Measurements from ENCODE around the gene UCK2.
"Not testable (repeated sequence)": the region's sequence is repeated elsewhere in the genome, so short reads cannot be mapped to it uniquely, and the experiment has no call there.

The UCK2 gene

DNA sequence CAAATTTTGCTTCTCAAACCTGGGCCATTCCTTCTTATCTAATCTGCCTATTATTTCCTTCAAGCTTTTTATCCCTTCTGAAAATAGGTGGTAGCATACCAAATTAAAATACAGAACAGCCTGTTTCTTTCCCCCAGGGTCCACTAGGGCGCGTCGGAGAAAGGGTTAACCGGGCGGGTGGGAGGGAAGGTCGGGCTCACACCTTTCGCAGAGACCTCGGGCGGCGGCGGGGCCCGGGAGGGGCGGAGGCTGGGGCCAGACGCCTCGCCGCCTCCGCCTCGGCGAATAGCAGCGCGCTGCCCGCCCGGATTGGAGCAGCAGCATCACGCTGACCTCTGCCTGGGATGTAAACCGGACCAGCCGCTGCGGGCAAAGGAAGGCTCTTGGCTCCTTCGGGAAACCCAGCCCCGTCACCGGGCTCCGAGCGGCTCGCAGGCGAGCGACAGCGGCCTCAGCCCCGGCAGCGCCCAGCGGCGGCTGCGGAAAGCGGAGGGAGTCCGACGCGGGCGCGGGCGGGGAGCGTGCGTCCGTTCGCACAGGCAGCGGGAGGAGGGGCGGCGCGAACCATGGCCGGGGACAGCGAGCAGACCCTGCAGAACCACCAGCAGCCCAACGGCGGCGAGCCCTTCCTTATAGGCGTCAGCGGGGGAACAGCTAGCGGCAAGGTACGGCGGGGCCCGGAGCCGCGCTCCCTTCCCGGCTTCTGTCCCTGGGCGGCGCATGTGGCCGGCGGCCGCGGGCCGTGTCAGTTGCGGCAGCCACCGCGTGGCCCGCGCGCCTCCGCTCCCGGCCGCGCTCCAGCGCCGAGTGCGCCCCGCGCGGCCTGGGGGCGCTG lies at the start of gene UCK2:
Gene UCK2, plus strand, starts transcription at position 347 of the 835 bp plus-strand sequence. Its CDS starts 220 bp downstream, at position 567.
- peak; percentile 87 for DNase-seq

DNA sequence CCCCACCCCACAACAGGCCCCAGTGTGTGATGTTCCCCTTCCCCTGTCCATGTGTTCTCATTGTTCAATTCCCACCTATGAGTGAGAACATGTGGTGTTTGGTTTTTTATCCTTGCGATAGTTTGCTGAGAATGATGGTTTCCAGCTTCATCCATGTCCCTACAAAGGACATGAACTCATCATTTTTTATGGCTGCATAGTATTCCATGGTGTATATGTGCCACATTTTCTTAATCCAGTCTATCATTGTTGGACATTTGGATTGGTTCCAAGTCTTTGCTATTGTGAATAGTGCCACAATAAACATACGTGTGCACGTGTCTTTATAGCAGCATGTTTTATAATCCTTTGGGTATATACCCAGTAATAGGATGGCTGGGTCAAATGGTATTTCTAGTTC lies 49.2 kb upstream of the UCK2 start:
- not testable (repeated sequence) for DNase-seq

DNA sequence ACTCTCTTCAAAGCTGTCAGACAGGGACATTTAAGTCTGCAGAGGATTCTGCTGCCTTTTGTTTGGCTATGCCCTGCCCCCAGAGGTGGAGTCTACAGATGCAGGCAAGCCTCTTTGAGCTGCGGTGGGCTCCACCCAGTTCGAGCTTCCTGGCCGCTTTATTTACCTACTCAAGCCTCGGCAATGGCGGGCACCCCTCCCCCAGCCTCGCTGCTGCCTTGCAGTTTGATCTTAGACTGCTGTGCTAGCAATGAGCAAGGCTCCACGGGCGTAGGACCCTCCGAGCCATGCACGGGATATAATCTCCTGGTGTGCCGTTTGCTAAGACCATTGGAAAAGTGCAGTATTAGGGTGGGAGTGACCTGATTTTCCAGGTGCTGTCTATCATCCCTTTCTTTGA lies 43.9 kb upstream of the UCK2 start:
- DNase-seq, result not testable (repeated sequence)

DNA sequence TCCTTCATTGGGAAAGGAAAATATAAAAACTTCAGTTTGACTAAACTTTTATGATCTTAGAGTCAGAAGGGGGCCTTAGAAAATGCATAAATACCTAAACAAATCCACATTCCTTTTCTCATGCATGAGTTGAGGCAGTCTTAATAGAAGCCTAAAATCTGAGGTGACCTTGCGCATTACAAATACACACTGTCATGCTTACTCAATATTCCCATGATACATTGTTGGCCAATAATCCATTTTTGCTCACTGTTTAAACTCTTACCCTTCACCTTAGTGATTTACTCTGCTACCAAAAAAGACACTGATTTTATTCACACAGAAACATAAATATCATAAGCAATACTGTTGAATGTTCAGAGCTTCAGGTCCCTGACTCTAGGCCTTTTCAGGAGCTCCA lies 39.7 kb upstream of the UCK2 start:
- DNase-seq, result no peak

DNA sequence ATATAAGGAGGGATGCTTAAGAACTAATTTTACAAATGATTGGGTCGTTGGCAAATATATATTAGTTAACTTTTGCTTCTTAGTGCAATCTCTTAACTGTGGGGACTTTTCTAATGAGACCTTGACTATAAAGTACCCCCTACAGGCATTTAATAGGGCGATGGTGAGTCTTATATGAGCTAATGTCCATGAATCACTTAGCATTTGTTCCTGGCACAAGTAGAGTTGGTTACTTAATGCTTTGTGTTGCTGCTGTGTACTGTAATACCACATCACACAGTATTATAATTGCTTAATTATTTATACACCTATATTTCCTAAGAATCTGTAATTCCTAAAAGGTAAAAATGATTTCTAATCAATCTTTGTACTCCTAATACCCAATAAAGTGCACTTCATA lies 33.5 kb upstream of the UCK2 start:
- DNase-seq, result no peak

DNA sequence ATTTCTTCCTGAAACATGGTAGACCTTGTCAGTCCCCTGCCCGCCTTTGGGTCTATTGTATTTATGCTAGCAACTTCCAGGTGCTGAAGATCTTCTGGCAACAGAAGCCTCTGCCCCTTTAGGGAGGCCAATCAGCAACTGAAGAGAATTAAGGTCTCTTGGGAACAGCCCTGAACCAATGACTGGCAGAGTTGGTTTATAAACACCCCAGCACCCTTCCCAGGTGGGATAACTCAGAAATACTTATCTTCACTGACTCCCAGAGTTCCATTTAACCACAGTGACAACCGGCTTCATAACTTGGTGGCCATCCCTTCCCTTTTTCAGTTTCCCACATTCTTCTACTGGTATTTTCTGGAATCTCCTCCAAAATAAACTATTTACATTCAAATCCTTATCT lies 31.5 kb upstream of the UCK2 start:
- no peak for DNase-seq

DNA sequence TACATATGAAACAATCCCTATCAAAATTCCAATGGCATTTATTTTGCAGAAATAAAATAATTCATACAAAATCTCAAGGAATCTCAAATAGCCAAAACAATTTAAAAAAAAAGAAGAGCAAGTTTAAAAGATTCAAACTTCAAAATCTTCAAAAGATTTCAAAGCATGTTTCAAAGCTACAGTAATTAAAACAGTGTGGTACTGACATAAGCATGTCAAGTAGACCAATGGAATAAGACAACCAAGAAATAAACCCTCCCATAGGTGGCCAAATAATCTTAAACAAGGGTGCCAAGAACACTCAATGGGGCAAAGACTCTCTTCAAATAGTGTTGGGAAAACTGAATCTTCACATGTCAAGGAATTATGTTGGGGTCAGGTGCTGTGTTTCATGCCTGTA lies 28.0 kb upstream of the UCK2 start:
- no peak for DNase-seq

DNA sequence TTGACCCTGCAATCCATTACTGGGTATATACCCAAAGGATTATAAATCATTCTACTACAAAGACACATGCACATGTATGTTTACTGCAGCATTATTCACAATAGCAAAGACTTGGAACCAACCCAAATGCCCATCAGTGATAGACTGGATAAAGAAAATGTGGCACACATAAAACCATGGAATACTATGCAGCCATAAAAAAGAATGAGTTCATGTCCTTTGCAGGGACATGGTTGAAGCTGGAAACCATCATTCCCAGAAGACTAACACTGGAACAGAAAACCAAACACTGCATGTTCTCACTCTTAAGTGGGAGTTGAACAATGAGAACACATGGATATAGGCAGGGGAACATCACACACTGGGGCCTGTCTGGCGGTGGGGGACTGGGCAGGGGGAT lies 22.9 kb upstream of the UCK2 start:
- not testable (repeated sequence) for DNase-seq

DNA sequence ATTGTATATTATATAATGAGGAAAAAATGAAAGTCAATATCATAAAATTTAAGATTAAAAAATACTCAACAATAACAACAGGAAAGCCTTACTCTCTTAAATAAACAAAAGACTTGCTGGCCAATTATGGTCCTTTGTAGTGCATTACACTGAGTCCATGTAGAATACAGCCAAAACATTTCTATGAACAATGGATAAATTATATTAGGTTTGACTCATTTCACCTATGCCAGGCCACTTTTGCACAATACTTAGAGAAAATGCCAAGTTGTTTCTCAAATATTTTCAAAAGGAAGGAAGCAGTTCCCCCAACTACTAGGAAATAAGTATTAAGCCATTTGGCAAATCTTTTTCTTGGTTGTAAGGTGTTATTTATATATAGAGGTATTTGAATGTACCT lies 19.8 kb upstream of the UCK2 start:
- no peak for DNase-seq

DNA sequence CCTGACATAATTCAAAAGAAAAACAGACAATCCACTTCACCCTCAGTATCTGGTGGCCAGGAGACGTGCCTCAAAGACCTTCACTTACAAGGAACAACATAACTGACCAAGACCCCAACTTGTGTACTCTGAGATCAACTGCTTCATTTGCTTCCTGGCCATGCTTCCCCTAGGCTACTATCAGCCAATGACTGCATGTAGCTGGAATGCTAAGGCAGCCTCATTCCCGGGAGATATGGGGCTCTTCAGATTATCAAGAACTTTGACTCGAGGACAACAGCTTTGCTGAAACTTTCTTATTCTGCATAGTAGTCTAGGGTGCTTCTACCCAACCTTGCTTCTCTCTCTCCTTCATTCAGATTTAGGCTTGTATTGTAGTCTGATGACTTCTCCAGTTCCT lies 11.7 kb upstream of the UCK2 start:
- DNase-seq, result no peak

DNA sequence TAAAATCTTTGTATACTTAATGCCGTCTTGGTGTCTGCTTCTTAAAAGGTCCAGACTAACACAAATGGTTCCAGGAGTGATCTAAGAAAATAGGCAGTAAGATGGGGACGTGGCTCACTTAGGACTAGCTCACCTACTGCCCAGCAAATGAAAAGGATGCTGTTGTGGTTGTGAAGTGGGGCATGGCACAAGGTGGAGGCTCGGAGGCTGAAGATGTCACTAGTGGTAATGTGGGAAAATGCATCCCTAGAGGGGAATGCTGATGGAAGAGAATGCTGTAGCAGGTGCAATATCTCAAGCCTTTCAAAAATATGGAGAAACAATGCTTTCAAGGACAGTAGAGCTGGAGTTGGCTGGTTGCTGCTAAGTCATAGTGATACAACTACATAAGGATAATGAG lies 11.3 kb upstream of the UCK2 start:
- no peak for DNase-seq

DNA sequence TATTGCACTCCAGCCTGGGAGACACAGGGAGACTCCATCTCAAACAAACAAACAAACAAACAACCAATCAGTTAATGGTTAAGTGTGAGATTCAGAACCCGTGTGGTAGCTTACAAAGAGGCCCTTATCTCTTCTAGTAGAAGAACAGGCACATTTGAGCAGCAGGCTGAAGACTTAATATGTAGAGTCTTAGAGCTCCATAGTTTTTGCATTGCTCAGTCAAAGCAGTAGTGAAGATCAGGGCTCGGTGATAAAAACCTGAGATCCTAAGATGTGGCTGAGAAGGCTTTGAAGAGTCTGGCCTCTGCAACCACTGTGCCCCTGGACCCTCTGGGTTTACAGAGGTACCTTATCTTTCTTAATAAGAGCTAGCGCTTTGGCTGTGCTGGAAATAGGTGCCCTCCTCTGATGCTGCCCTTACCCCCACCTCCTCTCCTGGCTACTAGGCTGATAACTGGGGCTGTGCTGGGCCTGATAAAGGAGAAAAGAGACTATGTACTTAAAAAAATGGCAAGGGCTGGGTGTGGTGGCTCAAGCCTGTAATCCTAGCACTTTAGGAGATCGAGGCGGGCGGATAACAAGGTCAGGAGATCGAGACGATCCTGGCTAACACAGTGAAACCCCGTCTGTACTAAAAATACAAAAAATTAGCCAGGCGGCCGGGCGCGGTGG lies 10.5 kb upstream of the UCK2 start:
- DNase-seq, result no peak

DNA sequence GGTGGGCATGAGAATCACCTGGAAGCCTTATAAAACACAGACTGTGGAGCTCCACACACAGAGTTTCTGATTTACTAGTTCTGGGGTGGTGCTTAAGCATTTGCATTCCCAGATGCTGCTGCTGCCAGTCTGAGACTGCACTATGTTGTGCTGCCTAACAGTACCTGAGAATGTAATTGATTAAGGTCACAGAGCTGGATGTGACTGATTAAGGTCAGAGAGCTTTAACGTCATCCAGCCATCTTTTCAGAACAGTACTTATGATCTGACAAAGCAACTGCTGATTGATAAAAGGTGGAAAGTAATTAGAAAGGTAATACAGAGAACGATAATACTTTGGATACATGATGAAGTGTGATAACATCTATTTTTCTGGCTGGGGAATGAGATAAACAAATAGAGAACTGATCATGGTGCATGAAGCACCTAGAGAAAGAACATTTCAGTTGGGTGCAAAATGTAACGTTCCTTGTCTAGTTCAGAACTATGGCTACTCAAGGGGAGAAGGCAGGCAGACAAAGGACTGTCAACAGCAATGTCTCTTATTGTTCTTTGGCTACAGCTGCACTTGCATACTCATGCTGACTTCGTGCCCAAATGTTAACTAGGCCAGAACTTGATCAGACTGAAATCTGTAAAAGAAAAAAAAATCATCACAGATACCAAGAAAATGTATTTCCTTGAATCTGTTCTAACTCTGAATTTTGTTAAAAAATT lies 3.7 kb upstream of the UCK2 start:
- no peak for DNase-seq

DNA sequence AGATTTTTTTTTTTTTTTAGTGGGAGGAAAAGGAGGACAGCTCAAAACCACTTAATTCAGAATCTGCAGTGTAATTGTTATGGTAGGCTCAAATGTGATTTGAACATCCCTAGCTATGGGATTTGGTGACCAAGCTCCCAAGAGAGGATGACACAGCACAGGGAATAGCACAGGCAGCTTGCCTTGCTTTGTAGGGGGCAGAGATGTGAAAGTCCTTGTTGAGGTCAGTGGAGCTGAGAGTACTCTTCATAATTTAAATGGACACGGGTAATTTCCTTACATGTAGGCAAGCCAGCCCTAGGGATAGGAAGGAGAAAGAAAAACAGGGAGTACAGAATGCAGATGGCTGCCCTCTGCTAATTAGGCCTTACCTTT lies 3.2 kb upstream of the UCK2 start:
- no peak for DNase-seq

DNA sequence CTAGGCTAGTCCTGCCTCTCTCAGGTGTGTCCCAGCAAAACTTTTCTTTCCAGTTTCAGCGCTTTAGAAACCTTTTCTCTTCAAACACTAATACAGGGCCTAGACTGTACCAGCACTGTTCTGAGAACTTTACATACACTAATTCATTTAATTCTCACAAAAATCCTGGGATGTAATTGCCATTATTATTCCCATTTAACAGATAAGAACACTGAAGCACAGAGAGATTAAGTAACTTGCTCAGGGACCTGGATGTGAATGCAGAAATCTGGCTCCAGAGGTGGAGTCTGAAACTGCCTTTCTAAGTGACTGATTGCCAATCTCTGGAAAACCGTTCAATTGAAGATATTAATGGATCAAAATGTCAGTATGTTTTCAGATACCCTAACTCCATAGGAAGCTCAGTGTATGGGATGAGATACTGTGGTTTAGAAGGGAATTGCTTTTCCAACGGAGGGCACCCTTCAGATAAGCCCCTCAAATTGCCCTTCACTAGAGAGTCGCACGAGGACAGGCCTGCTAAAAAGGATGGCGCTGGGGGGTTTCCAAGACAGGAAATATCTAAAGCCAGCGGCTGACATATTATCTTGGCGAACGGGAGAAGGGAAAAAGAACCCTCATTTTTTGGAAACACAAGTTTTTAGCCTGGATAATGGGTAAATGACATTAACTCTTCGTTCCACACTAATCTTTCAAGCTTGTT lies 698 bp upstream of the UCK2 start:
- no peak for DNase-seq

DNA sequence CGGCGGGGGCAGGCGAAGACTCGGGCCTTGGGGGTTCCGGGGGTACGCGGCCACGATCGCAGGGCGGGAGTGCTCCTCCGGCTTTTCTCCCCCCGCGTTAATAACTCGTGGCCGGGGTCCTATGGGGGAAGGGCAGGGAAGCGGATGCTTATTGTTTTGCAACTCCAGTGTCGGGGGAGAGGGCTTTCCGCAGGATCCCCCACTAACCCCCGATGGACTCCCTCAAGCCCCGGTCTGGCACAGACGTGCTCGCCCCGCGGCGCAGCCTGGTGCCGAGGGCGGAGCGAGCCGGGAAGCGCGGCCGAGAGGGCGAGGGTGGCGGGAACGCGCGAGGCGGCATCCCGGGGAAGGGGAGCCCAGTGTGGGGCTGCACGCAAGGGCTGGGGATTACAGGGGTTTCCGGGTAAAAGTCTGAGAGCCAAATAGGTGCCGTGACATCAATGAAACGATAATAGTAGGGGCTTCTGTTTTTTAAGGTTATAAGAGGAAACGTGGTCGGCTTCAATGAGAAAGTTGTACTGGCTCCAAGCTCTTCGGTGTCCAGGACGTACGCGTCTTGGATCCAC lies 772 bp downstream of the UCK2 start:
- DNase-seq, result peak; percentile 86

DNA sequence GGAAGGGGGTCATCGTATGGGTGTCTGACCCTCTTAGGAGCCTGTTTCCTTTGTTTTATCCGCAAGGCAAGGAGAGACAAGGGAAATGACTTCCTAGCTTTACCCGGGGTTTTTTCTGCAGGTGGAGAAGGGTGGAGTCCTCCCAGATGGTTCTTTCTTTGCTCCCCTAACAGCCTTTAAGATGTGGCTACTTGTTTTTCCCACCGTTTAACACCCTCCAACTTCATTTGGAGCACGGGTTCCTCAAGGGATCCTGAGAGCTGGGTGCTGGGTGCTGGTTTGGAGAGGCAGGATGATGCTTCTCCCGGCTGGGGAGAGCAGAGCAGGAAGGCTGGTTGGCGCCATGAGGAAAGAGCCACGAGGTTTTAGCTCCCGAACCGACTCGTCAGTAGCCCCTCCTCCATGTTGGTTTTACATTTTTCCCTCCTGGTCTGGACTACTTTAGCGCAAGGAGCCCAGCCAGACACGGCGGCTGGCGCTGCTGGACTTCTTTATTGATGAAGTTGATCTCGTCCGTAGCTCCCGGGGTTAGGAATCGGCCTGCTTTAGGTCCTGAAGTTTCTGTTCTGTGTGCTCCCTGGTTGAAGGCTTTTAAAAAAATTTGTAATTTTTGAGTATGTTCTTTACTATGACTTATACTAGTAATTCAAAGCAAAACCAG lies 1.4 kb downstream of the UCK2 start:
- DNase-seq, result peak; percentile 66

DNA sequence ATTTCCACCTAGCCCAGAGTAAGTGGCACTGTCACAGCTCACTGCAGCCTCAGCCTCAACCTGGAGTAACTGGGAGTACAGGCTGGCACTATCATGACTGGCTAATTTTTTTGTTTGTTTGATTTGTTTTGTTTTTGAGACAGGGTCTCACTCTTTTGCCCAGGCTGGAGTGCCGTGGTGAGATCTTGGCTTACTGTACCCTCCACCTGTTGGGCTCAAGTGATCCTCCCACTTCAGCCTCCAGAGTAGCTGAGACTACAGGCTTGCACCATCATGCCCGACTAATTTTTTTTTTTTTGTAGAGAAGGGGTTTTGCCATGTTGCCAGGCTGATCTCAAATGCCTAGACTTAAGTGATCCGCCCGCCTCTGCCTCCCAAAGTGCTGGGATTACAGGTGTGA lies 2.5 kb downstream of the UCK2 start:
- DNase-seq, result no peak

DNA sequence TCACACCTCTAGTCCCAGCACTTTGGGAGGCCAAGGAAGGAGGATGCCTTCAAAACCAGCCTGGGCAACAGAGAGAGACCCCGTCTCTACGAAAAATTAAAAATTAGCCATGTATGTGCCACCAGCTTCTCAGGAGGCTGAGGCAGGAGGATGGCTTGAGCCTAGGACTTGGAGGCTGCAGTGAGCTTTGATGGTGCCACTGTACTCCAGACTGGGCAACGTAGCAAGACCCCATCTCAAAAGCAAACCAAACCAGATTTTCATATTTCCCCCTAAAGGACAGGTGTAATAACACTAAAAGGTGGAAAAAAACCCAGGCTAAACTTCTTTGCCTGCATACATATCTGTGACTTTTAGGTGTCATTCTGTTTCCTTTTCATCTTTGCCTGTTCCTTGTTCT lies 3.7 kb downstream of the UCK2 start:
- no peak for DNase-seq

DNA sequence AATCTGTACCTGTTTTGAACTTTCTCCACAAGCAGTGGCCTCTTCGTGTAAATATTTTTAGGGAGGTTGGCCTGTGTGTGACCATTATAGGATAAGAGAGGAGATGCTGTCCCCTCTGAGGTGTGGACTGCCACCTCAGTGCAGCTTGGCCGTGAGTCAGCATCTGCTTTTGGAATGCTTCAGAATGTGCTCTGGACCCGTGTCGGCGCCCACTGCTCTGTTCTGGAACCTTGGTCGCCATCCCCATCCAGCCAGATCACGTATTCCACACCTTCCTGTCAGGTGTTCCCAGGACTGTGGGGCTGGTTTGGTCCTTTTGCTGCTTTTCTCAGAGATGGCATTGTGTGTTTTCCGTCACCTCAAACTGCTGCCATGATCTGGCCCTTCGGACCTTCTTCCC lies 5.5 kb downstream of the UCK2 start:
- DNase-seq, result no peak

DNA sequence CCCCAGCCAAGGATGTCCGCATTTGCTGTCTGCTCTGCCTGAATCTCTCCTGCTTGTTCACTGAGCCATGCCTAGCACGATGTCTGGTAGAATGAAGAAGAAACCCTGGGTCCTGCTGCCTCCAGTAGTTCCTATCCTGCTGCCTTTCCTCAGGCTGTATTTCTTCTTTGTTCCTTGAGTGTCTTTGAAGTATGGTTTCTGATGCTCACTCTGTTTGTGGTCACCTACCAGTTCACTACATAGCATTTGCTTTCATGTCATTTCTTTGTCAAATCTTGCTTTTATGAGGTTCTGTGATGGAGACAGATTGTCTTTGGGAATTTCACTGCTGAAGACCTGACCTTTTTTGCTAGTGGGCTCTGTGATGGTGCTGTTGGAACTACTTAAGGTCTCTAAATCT lies 5.9 kb downstream of the UCK2 start:
- no peak for DNase-seq

DNA sequence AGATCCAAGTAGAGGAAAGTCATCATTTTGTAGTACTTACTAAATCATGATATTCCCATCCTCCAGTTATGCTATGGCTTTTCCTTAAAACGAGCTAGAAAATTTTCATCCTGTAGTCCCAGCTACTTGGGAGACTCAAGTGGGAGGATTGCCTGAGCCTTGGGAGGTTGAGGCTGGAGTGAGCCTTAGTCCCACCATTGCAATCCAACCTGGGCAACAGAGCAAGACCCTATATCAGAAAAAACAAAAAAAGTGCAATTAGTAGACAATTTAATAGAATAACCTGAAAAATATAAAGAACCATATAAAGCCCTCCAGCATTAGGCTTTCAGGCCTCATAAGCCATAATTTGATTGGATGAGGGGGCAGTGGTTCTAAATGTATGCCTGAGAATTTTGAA lies 6.8 kb downstream of the UCK2 start:
- DNase-seq, result no peak

Data from activated CD8-positive, alpha-beta memory T cell treated with anti-CD3 and anti-CD28 coated beads, Interleukin-2, amount 50 U/mL, for 48 hours (primary cell).